ENCODE measurements around the gene GFER.
A peak's percentile ranks its signal among the peaks of the same experiment; 100 is the strongest.
"Not testable (repeated sequence)": the region's sequence is repeated elsewhere in the genome, so short reads cannot be mapped to it uniquely, and the experiment has no call there.

The GFER gene

GRCh38 chr16:1958143-1958491, 25.9 kb upstream of the GFER start:
- not testable (repeated sequence) for DNase-seq

- DNase-seq: no peak
Measured at GRCh38 chr16:1958715-1959268, 25.2 kb upstream of the GFER start.

- DNase-seq: peak; percentile 88
Measured at GRCh38 chr16:1959269-1960039, 24.5 kb upstream of the GFER start, which contains the start of gene NDUFB10. Gene NDUFB10, plus strand, starts transcription at chr16:1959538. Its CDS starts 87 bp downstream, at chr16:1959625.

DNA sequence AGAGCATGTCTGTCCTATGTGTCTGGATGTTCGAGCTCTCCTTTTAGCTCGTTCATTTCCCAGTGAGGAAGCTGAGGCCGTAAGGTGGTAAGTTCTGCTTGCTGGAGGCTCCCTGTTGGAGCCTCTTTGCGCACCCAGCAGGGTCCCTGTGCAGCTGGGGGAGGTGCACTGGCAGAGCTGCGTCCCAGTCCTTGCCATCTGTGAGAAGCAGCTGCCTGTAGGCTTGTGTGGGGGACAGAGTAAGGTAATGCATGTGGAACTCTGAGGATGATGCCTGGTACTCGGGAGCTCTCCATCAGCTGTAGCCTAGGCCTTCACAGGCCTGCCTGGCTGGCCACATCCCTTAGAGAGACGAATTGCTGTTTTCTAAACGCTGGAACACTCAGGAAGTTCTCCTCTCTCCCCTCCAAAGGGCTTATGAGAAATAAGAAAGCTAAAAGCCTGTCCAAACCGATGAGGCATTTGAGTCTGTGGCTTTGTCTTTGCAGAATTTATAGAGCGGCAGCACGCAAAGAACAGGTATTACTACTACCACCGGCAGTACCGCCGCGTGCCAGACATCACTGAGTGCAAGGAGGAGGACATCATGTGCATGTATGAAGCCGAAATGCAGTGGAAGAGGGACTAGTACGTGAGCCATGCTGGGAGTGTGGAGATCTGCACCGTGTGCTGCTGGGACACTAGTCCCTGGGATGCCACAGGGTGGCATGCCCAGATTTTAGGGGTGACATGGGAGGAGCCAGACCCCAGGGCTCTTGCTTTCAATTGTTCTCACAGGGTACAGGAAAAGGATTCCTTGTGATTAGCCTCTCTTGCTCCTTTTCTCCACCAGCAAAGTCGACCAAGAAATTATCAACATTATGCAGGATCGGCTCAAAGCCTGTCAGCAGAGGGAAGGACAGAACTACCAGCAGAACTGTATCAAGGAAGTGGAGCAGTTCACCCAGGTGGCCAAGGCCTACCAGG, 23.0 kb upstream of the GFER start:
- DNase-seq: no peak

- DNase-seq: no peak
Measured at GRCh38 chr16:1961651-1962067, 22.3 kb upstream of the GFER start.

GRCh38 chr16:1962161-1963153, 21.5 kb upstream of the GFER start:
- DNase-seq: not testable (repeated sequence)

GRCh38 chr16:1963806-1964505, 20.0 kb upstream of the GFER start:
- no peak for DNase-seq

GRCh38 chr16:1964506-1965395, 19.2 kb upstream of the GFER start, which contains the start of gene RPS2:
Gene RPS2, minus strand, starts transcription at chr16:1964826. Its CDS starts 201 bp downstream, at chr16:1964625.
- DNase-seq: peak; percentile 99

DNA sequence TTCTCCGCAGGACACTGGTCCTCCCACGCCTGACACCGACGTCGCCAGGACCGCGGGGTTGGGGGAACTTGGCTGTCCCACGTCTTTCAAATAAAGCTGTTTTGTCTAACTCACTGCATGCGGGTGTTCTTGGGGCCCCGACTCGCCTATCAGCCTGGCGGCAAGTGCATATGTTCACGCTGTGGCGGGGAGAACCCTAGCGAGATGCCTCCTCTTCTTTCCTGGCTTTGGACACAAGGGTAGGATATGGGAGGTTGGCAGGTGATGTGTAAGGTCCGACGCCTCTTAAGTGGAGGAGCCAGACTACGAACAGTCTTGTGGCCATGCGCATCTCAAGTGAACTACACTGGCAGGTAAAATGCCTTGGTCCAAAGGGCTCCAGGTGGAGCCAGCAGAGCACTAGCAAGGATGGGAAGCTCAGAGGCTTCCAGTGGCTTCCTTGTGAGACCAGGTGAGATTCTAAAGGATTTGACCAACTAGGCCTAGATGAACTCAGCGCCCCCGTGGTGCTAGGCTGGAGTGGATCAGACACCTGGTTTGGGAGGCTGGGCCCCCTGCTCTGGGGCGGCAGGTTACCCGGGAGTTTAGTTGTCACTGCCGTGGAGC, 18.5 kb upstream of the GFER start:
- no peak for DNase-seq

DNA sequence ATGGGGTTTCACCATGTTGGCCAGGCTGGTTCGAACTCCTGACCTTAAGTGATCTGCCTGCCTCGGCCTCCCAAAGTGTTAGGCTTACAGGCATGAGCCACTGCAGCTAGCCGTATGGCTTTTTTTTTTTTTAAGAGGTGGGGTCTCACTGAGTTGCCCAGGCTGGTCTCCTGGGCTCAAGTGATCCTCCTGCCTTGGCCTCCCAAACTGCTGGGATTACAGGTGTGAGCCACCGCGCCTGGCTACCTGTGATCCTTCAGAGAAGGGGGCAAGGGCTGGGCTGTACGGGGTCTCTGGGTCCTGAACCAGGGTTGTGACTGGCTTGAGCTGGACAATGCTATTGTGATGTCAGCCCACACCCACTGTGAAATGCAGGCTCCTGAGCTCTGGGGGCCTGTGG, 17.5 kb upstream of the GFER start, which contains the start of gene RNF151:
TSS of gene RNF151 (plus strand) at position 397 of the 400 bp plus-strand sequence. CDS start 26 bp downstream, outside the sequence.
- no peak for DNase-seq

GRCh38 chr16:1968146-1968953, 15.6 kb upstream of the GFER start:
- no peak for DNase-seq

DNA sequence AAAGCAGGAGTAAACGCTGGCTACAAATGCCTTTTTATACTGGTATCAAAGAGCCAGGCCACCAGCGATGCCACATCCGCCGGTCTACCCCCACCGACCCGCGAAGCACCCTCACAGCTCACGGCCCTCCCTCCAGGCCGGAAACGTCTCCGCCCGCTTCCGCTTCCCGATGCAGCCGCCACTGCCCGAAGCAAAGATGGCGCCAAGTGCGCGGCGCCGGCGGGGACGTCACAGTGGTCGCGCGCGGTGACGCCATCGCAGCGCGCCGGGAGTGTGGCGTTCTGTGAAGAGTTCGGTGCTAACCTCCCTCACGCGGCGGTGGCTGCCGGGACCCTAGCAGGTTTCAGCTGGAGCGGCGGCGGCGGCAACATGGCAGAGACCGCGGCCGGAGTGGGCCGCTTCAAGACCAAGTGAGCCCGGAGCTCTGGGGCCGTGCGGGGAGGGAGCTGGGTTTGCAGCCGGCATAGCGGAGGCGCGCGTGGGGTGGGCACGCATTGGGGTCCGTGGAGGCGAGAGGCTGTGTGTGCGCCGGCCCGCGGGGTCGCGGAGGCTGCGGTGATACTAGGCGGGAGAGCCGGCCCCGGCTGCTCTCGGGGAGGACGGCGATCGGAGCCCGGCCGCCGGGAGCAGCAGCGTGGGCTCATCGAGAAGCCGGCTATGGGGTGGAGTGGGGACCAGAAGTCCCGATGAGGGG, 12.1 kb upstream of the GFER start, which contains the start of gene TBL3:
TSS of gene TBL3 (plus strand) at position 258 of the 694 bp plus-strand sequence. CDS start at position 370, 112 bp downstream.
- peak; percentile 96 for DNase-seq

DNA sequence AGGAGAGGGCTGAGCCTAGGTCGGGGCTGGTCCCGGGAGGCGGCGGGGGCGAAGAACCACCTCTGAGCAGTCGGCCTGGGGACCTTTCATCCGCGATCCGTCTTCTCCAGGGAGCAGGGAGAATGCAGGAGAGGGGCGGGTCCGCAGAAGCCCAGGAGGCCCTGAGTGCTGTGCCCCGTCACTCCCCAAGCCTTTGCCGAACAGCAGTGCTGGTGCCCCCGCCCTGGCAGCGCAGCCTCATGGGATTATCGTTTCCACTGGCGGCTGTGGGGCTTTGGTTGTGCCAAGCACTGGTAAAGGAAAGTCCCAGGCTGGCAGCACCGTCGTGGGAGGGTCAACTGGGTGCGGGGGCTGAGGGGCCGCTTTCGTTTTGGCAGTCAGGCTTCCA, 11.5 kb upstream of the GFER start:
- DNase-seq: no peak

- DNase-seq: no peak
Measured at GRCh38 chr16:1973461-1974156, 10.4 kb upstream of the GFER start.

GRCh38 chr16:1974157-1975070, 9.6 kb upstream of the GFER start:
- no peak for DNase-seq
